Measurements from ENCODE around the gene DDO. TPM values are rescaled to one million over a fixed set of nuclear protein-coding genes. Genes with fewer than 3 reads are reported as not detected.
A peak's percentile ranks its signal among the peaks of the same experiment; 100 is the strongest.

Gene DDO
- total RNA-seq, 1 experiment from 2014 or later, result not detected

DNA sequence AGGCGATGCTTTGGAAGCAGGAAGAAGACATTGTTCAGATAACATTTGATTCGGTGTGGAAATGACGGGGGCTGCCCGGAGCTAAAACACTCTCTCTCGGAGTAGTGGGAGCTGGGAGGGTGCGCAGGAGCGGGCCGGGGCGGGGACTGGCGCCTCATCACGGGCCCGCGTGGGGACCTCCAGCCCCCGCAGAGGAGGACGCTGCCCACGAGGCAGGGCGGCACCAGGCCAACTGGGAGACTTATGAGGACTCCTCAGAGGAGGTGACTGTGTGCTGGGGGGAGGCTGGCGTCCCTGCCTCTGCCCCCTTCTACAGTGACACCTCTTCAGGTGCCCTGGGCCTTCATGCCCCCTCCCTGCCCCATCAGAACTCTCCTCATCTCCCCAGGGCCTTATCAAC, 15.2 kb downstream of the DDO start:
- BruUV-seq (replicated peaks), result no TSS peak
- Histone ChIP-seq H3K9me3 (ENCODE audit: low read depth, low read length, poor library complexity, severe bottlenecking) (no peaks in the 10 kb centered on the region), H3K4me1 (ENCODE audit: insufficient read depth, low read length, poor library complexity, severe bottlenecking) (peaks cover 10% of the 10 kb centered on the region), H3K27ac (ENCODE audit: low read depth, low read length, poor library complexity, severe bottlenecking) (no peak overlapping the region), H3K27me3 (replicated peaks; ENCODE audit: insufficient read depth, low read depth, low read length, poor library complexity) (no peaks in the 10 kb centered on the region), H3K4me3 (ENCODE audit: low read depth, low read length, poor library complexity, severe bottlenecking) (no peak overlapping the region), H3K36me3 (ENCODE audit: insufficient read depth, low read length, poor library complexity, severe bottlenecking) (no peaks in the 10 kb centered on the region)
- CTCF ChIA-PET, result no interaction called here
- intact Hi-C loops (cut with micrococcal nuclease; ENCODE audit: unreplicated experiment), result no loop called here
- TF ChIP-seq EZH2 (IDR thresholded peaks at IDR 0.05; ENCODE audit: borderline replicate concordance, low read depth, low read length, poor library complexity, severe bottlenecking), result no peak
- TF ChIP-seq, protein P1, sequence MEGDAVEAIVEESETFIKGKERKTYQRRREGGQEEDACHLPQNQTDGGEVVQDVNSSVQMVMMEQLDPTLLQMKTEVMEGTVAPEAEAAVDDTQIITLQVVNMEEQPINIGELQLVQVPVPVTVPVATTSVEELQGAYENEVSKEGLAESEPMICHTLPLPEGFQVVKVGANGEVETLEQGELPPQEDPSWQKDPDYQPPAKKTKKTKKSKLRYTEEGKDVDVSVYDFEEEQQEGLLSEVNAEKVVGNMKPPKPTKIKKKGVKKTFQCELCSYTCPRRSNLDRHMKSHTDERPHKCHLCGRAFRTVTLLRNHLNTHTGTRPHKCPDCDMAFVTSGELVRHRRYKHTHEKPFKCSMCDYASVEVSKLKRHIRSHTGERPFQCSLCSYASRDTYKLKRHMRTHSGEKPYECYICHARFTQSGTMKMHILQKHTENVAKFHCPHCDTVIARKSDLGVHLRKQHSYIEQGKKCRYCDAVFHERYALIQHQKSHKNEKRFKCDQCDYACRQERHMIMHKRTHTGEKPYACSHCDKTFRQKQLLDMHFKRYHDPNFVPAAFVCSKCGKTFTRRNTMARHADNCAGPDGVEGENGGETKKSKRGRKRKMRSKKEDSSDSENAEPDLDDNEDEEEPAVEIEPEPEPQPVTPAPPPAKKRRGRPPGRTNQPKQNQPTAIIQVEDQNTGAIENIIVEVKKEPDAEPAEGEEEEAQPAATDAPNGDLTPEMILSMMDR (conservative IDR thresholded peaks at IDR 0.05; ENCODE audit: low read depth, low read length), result no peak
- POLR2A ChIA-PET (ENCODE audit: low non-redundant PET), result no interaction called here
- DNase-seq (ENCODE audit: low spot score), result no peak

DNA sequence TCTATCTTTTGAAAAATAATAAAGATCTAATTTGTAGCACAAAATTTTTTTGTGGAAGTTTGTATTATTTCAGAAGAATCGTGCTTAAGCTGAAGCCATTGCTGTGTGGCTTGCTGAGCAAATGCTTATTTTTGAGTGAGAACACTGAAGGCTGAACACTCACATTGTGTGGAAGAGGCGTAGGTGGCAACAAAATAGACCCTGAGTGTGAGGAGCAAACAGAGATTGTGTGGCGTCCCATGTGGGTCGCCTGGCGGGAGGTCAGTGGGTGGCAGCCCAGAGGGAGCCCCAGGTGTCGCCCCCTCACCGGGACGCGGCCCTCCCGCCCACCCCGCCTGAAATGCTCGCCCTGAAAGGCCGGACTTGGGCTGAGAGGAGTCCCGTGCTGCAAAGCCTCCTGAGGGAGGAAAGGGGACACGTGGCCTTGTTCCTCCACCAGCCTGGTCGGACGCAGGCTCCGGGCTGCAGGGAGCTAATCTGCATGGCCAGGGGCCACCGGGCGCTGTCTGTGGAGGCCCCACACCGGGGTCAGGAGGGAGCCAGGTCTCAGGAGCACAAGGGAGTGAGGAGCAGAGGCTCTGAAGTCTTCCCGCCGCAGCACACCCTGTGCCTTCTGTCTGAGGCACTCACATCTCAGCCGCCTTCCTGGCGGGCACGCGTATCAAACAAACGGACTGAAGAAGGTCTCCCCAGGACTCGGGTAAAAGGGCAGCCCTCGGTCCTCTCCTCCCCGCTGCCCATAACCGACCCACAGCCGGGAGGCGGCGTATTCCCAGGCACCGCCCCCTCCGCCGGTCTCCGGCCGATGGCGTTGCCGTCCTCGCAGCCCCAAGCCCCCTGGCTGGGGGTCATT, 15.9 kb downstream of the DDO start:
- DNase-seq (ENCODE audit: low spot score), result no peak
- POLR2A ChIA-PET (ENCODE audit: low non-redundant PET), result no interaction called here

DNA sequence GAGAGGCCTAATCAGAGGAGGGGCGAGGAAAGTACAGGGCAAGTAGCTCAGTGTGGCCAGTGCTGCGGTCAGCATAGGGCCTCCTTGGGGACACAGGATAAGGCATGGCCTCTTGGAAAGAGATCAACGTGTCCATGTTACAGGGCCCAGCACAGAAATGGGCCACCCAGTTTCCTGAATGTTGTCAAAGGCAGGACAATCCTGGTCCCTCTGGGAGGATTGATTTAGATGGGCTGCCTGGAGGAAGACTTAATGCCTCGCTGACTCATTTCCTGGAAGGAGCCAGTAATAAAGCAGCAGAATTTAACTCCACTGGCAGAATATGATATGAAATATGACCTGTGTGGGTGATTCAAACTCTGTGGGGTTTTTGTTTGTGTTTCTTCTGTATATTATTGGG, 16.6 kb downstream of the DDO start:
- H3K36me3 ChIP-seq (ENCODE audit: insufficient read depth, low read length, poor library complexity, severe bottlenecking), result no peaks in the 10 kb centered on the region
- H3K27me3 ChIP-seq (replicated peaks; ENCODE audit: insufficient read depth, low read depth, low read length, poor library complexity), result no peaks in the 10 kb centered on the region
- no TSS peak for BruUV-seq (replicated peaks)
- intact Hi-C loops (cut with micrococcal nuclease; ENCODE audit: unreplicated experiment), result no loop called here
- no peaks in the 10 kb centered on the region for H3K9me3 ChIP-seq (ENCODE audit: low read depth, low read length, poor library complexity, severe bottlenecking)
- TF ChIP-seq, protein P1 (conservative IDR thresholded peaks at IDR 0.05; ENCODE audit: low read depth, low read length), result no peak
- TF ChIP-seq EZH2 (IDR thresholded peaks at IDR 0.05; ENCODE audit: borderline replicate concordance, low read depth, low read length, poor library complexity, severe bottlenecking), result no peak
- H3K4me3 ChIP-seq (ENCODE audit: low read depth, low read length, poor library complexity, severe bottlenecking), result no peak overlapping the region
- DNase-seq (ENCODE audit: low spot score), result peak; percentile 88
- ChIA-PET CTCF (interaction anchor here (0.6 kb wide), 1 partner anchor 13 kb away, joined by 3 read pairs; no protein-coding TSS in a partner anchor), POLR2A (ENCODE audit: low non-redundant PET) (no interaction called here)
- H3K27ac ChIP-seq (ENCODE audit: low read depth, low read length, poor library complexity, severe bottlenecking), result peak overlapping the region; percentile 67
- H3K4me1 ChIP-seq (ENCODE audit: insufficient read depth, low read length, poor library complexity, severe bottlenecking), result peaks cover 10% of the 10 kb centered on the region

More for the DNA sequence above, 15.9 kb downstream of the DDO start:
- Histone ChIP-seq H3K27me3 (replicated peaks; ENCODE audit: insufficient read depth, low read depth, low read length, poor library complexity) (no peaks in the 10 kb centered on the region), H3K9me3 (ENCODE audit: low read depth, low read length, poor library complexity, severe bottlenecking) (no peaks in the 10 kb centered on the region), H3K27ac (ENCODE audit: low read depth, low read length, poor library complexity, severe bottlenecking) (peak overlapping the region; percentile 67), H3K4me1 (ENCODE audit: insufficient read depth, low read length, poor library complexity, severe bottlenecking) (peaks cover 10% of the 10 kb centered on the region), H3K4me3 (ENCODE audit: low read depth, low read length, poor library complexity, severe bottlenecking) (no peak overlapping the region), H3K36me3 (ENCODE audit: insufficient read depth, low read length, poor library complexity, severe bottlenecking) (no peaks in the 10 kb centered on the region)
- intact Hi-C loops (cut with micrococcal nuclease; ENCODE audit: unreplicated experiment), result no loop called here
- CTCF ChIA-PET, result no interaction called here
- no TSS peak for BruUV-seq (replicated peaks)
- TF ChIP-seq, protein P1 (conservative IDR thresholded peaks at IDR 0.05; ENCODE audit: low read depth, low read length), result no peak
- TF ChIP-seq EZH2 (IDR thresholded peaks at IDR 0.05; ENCODE audit: borderline replicate concordance, low read depth, low read length, poor library complexity, severe bottlenecking), result no peak
